ENCODE results near the gene JMJD8.

Gene JMJD8

GRCh38 chr16:680625-680945, 3.5 kb downstream of the JMJD8 start:
- Histone ChIP-seq H3K9me2 (replicated peaks; ENCODE audit: insufficient read depth, low read length) (no peaks in the 10 kb centered on the region), H3K4me3 (ENCODE audit: low read length) (peak overlapping the region; percentile 84), H3K4me1 (ENCODE audit: low read length) (peaks cover 8% of the 10 kb centered on the region; the same call in 1 of the 2 replicates), H3K9me3 (replicated peaks; ENCODE audit: insufficient read depth, low read length) (no peaks in the 10 kb centered on the region), H4K20me1 (ENCODE audit: insufficient read depth, low read length) (no peaks in the 10 kb centered on the region), H3K27ac (ENCODE audit: low read length) (no peak overlapping the region; the same call in 1 of the 2 replicates), H2AFZ (ENCODE audit: low read length) (no peak overlapping the region), H3K4me2 (ENCODE audit: low read depth, low read length) (peak overlapping the region; percentile 93), H3K79me2 (ENCODE audit: low read length) (peaks cover 32% of the 10 kb centered on the region), H3K27me3 (replicated peaks; ENCODE audit: insufficient read depth, low read length) (no peaks in the 10 kb centered on the region), H3F3A (ENCODE audit: insufficient read depth, low read length) (0 out of 2 replicates have a peak, but pooled peaks cover 4% of the 10 kb centered on the region), H3K9ac (ENCODE audit: low read length) (peak overlapping the region; percentile 69), H3K36me3 (replicated peaks; ENCODE audit: insufficient read depth, low read length) (no peaks in the 10 kb centered on the region)
- no peak for DNase-seq
- TF ChIP-seq EZH2phosphoT487 (IDR thresholded peaks at IDR 0.05; ENCODE audit: low read length) = no peak
- no peak for TF ChIP-seq EZH2 (optimal IDR thresholded peaks at IDR 0.05; ENCODE audit: low read depth, low read length)
- TF ChIP-seq CTCF (IDR thresholded peaks at IDR 0.05; ENCODE audit: low read length) = no peak

GRCh38 chr16:679814-680624, 4.1 kb downstream of the JMJD8 start, which contains the start of gene STUB1:
Gene STUB1 (plus strand): TSS chr16:680410. CDS start chr16:680526, 116 bp downstream.
- H3K9me2 ChIP-seq (replicated peaks; ENCODE audit: insufficient read depth, low read length) = no peaks in the 10 kb centered on the region
- H3K4me2 ChIP-seq (ENCODE audit: low read depth, low read length) = peak within 1 kb of the TSS; percentile 93
- no peaks in the 10 kb centered on the region for H3K27me3 ChIP-seq (replicated peaks; ENCODE audit: insufficient read depth, low read length)
- H4K20me1 ChIP-seq (ENCODE audit: insufficient read depth, low read length) = no peaks in the 10 kb centered on the region
- peak; percentile 81 for DNase-seq
- peaks cover 8% of the 10 kb centered on the region; the same call in 1 of the 2 replicates for H3K4me1 ChIP-seq (ENCODE audit: low read length)
- H3K79me2 ChIP-seq (ENCODE audit: low read length) = peaks cover 32% of the 10 kb centered on the region
- H3K9ac ChIP-seq (ENCODE audit: low read length) = peak within 1 kb of the TSS; percentile 72
- peak within 1 kb of the TSS; percentile 71; the same call in 1 of the 2 replicates for H3K27ac ChIP-seq (ENCODE audit: low read length)
- TF ChIP-seq CTCF (IDR thresholded peaks at IDR 0.05; ENCODE audit: low read length) = no peak
- no peak for TF ChIP-seq EZH2phosphoT487 (IDR thresholded peaks at IDR 0.05; ENCODE audit: low read length)
- H3K9me3 ChIP-seq (replicated peaks; ENCODE audit: insufficient read depth, low read length) = no peaks in the 10 kb centered on the region
- H3K36me3 ChIP-seq (replicated peaks; ENCODE audit: insufficient read depth, low read length) = no peaks in the 10 kb centered on the region
- peak within 1 kb of the TSS; percentile 84 for H3K4me3 ChIP-seq (ENCODE audit: low read length)
- peak within 1 kb of the TSS; percentile 86 for H2AFZ ChIP-seq (ENCODE audit: low read length)
- 0 out of 2 replicates have a peak, but pooled peaks cover 4% of the 10 kb centered on the region for H3F3A ChIP-seq (ENCODE audit: insufficient read depth, low read length)

- H3K4me1 ChIP-seq (ENCODE audit: low read length) = peaks cover 8% of the 10 kb centered on the region; the same call in 1 of the 2 replicates
- H3K27ac ChIP-seq (ENCODE audit: low read length) = no peak overlapping the region
- peak overlapping the region; percentile 58; the same call in 1 of the 2 replicates for H2AFZ ChIP-seq (ENCODE audit: low read length)
- peak overlapping the region; percentile 59; the same call in 1 of the 2 replicates for H3K4me2 ChIP-seq (ENCODE audit: low read depth, low read length)
- no peak overlapping the region for H3K9ac ChIP-seq (ENCODE audit: low read length)
- 0 out of 2 replicates have a peak, but pooled peaks cover 4% of the 10 kb centered on the region for H3F3A ChIP-seq (ENCODE audit: insufficient read depth, low read length)
- H3K9me2 ChIP-seq (replicated peaks; ENCODE audit: insufficient read depth, low read length) = no peaks in the 10 kb centered on the region
- no peaks in the 10 kb centered on the region for H4K20me1 ChIP-seq (ENCODE audit: insufficient read depth, low read length)
- H3K27me3 ChIP-seq (replicated peaks; ENCODE audit: insufficient read depth, low read length) = no peaks in the 10 kb centered on the region
- H3K9me3 ChIP-seq (replicated peaks; ENCODE audit: insufficient read depth, low read length) = no peaks in the 10 kb centered on the region
- no peak overlapping the region for H3K4me3 ChIP-seq (ENCODE audit: low read length)
- H3K36me3 ChIP-seq (replicated peaks; ENCODE audit: insufficient read depth, low read length) = no peaks in the 10 kb centered on the region
- TF ChIP-seq CTCF (IDR thresholded peaks at IDR 0.05; ENCODE audit: low read length) (no peak), EZH2 (optimal IDR thresholded peaks at IDR 0.05; ENCODE audit: low read depth, low read length) (no peak), EZH2phosphoT487 (IDR thresholded peaks at IDR 0.05; ENCODE audit: low read length) (no peak)
- no peak for DNase-seq
- peaks cover 32% of the 10 kb centered on the region for H3K79me2 ChIP-seq (ENCODE audit: low read length)
Measured at GRCh38 chr16:678858-679813, 5.0 kb downstream of the JMJD8 start.

All from MM.1S (cell line).